GM04503 (cell line): ENCODE measurements around the gene PLAC1.
A peak's percentile ranks its signal among the peaks of the same experiment; 100 is the strongest.

Experiments
- DNase-seq: peaks from one replicate; pipeline ENCODE4 v3.0.0-alpha.2; 2012; ENCODE audit warnings: low read depth

PLAC1 gene

DNA sequence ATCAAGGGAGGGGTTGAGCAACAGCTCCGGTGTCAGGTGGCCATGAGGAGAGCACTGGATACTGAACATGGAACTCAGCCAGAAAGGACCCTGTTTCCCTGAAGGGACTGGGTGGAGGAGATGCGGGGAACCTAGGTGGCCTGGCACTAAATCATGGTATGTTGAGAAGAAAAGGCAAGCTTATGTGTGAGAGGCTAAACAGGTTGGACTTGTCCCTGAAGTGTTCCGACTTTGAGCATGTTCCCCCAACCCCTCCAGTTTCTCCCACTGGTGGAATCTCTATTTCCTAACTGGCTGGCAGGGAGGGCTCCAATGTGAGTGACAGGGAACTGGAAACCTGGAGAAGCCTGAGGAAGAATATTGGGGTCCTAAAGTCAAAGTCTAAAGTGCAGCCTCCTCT is 69.5 kb downstream of the PLAC1 start:
- no peak for DNase-seq

DNA sequence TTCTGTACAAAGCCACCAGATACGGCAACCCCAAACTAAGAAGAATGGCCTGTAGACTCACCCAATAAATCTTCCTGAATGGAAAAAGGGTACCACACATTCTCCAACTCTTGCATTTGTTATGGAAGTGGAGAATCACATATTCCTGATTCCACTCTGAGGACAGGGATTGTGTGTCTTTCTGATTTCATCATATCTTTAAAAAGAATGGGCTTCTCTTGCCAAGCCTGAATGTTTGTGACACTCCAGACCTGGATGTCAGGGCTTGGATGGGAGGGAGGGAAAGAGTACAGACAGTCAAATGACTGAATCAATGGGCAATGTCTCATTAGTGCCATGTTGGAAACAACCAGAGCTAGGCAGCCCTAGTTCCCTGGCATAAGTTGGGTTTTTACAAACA is 77.4 kb downstream of the PLAC1 start:
- DNase-seq: peak; percentile 50

DNA sequence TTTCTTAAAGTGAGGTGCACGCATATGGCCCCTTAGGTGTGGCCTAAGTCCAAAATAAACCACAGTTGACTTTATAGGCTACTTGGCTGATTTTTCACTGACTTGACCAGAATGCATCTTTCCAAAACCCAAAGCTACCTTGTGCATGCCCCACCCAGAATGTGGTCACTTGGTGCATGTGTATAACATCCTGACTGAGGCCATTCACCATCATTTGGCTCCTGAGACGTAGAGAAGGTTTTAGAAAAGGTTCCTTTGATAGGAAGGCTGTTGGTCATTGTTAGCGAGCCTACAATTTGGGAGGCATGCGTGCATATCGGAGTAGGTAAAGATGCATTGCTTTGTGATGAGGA is 84.6 kb downstream of the PLAC1 start:
- no peak for DNase-seq

DNA sequence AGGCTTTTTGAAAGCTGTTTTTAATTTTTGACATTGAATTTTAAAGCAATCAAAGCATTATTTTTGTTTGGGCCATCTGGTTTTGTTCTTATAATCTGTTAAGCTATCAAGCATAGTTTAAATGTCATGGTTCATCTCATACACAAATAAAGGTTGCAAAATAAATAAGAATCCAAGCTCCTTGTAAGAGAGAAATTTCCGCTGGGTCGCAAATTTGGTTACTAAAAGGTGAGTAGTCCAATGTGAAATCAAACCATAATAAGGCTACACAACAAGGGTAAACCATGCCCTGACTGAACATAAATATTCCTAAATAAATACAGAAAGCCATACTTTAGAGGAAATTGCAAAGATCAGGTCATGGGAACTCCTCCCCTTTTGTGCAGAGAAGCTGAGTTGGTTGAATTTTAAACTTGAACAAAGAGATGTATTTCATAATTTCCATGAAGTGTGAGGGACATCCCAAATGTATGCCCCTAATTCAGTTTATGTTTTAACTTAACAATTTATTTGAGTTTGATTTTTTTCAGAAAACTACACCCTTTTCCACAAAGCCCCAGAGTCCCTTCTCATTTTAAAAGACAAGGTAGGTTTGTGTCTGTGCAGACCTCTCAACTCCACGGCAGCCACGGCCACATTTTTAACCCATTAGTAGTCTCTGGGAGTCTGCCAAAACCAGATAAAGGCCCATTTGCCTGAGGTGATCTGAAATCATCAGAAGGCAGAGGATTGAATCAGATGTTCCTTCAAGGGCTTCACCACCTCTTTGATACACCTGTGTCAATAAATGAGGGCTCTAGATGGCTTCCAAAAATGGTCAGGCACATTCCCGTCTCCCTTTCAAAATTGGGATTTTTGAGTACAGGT is 85.2 kb downstream of the PLAC1 start:
- no peak for DNase-seq

DNA sequence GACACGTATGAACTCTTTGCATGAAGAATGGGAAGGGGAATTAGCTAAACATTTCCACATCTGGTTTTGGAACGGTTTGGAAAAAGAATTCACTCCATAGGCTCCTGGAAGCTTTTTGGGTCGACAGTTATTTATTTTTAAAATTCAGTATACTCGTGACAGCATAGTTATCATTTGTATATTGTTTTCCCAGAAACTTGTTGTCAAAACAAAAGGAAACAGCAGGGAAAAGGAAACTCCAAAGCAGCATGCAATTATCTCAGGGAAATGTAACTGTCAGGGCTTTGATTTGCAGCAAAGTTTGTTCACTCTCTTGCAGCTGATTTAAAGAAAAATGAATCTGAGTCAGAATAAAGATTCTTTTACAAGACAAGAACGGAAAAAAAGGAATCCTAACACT is 86.5 kb downstream of the PLAC1 start:
- no peak for DNase-seq

DNA sequence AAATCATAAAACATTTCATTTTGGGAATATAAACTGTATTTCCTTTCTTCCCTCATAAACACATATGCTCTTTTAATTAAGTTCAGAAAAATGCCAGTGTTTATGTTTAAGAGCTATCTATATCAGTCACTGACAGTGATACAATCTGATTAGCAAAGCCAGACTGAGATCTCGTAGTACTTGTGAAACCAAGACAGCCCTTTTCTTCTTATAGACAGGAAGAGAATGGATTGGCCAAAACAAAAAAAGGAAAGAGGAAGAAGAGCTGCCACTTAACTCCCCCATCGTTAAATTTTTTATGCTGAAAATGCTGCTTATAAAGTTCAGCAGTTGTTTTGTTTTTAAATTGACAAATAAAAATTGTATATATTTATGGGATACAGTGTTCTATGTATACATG is 87.4 kb downstream of the PLAC1 start:
- DNase-seq: no peak

DNA sequence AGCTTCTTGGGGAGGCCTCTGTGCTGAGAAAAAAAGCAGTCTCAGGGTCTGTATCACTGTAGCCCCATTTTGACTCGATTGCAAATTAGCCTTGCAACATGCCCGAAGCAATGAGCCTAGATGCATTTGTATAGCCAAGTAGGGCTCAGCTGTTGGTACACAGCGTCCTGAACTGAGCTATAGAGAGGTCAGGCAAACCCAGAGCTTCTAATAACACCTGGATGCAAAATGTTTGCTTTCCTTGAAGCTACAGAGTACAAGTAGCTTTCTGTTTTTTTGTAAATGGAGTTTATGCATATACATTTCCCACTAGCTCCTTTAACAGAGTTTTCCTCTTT is 87.8 kb downstream of the PLAC1 start:
- no peak for DNase-seq

DNA sequence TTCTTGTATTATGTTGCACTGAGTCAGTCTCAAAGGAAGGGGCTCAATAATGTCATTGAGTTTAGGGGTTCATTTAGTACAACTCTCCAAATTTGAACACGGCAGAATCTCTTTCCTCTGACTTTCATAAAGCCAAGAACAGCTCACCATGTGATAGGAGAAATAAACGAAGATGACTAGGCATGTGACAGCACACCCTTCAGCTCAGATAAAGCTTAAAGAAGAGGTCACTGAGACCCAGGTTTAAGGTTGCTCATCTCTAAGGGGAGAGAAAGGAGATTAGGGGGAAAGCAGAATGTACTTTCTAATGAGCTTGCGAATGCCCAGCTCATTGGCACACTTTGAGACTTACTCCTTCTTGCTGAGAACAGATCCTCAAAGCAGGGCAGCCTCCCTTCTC is 89.0 kb downstream of the PLAC1 start:
- DNase-seq: no peak

DNA sequence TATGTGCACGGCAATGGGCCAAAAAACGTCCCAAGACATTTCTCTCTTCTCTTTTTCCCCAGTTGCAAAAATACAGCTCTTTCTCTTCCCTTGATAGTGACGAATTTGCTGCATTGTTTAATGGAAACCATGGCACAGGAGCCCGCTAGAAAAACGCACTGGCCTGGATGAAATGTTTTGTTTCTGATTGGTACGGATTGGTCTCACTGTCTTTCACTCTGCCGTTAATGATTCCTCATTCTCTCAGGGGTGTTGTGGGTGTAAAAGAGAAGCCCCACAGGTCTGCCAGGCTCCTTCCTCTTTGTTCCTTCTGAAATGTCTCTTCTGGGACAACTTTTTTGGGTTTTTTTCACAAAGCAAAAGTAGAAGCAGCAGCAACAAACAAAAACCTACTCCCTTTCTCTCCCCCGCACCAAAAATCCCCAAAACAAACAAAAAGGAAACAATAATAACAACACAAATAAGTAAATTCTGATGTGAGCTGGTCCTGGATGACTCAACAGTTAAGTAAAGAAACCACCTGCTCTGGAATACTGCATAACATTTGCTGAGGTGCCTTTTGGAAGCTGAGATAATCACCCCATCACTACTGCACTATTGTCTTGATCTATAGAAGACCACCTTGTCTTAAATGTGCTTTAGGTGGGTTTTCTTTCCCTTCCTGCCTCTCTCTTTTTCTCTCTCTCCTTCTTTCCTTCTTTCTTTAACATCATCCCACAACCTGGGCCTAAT is 89.8 kb downstream of the PLAC1 start:
- no peak for DNase-seq

DNA sequence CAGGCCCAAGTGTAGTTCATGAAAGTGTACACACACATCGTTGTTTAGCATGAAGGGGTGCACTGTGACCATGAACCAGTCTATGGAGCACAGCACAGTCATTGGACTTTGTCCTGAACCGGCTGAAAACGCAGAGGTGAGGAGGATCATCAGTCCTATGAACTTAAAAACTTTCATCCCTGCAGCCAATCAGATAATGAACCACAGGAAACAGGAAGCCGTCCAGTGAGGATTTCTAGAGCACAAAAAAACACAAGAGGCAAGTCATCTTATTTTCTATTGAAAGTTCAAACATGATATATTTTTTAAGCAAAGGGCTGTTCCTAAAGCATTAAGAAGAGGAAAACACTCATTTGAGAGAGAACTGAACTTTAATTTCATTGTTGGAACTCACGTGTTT is 91.8 kb downstream of the PLAC1 start:
- DNase-seq: no peak

DNA sequence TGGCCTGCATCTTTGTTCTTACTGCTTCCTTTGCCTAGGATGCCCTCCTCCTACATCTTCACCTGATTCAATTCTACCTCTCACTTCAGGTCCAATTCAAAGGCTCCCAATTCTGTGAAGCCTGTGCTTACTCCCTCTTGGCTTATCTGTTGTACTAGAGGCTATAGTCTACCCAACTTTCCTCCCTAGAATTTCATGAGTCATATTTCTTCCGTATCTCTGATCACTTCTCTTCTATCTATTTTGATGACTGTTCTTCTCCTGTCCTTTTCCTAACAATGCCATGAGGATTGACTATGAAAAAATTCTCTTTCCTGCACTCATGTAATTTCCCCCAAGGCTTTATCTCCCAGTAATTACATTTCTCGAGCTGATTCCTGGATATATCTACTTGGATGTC is 96.3 kb downstream of the PLAC1 start:
- DNase-seq: no peak

DNA sequence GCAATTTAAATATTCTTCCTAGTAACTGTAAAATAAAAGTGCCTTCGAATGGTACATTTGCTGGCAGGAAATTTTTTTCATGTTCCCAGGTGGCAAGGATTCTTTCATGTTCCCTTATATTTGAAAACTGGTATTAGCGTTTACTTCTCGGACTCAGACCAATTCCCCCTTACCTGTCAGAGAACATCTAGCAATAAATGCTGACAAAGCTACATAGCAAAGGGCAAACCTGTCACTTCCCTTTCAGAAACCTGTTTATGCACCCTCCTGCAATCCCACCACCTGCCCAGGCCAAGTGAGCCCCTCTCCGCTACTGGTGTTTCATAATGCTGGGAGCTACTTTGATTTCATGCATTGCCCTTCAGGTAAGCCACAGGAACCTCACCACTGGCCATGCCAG is 100.1 kb downstream of the PLAC1 start:
- no peak for DNase-seq

DNA sequence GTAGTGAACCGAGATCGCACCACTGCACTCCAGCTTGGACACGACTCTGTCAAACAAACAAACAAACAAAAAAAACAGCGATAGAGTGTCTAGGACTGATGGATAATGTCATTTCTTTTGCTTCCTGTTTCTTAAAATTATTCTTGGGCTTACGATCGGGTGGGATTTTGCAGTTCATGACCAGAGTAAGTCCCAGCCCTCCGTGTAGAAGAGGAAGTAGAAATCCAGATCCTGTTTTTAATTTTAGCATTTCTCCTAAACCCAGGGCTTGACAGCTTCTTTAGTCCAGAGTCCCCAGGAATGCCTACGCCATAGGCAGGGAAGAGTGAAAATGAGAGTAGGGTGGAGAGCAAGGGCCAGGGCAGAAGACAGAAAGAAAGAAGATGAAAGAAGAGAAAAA is 104.0 kb downstream of the PLAC1 start:
- DNase-seq: no peak

DNA sequence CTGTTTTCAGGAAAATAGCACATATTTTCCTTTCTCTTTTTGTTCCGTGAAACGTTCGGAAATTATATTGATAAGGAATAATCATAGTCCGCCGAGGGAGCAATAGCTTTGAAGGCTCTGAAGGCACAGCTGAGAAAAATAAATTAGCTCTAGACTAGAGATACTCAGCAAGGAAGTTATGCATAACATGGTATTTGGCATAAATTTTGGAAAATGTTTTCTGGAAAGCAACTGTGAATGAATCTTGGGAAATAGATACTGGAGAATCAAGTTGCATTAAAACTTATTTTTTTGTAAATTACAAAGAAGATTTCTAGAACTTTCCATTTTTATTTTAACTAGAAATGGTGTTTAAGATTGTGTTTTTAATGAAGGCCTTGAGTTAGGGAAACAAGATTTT is 105.9 kb downstream of the PLAC1 start:
- DNase-seq: no peak

DNA sequence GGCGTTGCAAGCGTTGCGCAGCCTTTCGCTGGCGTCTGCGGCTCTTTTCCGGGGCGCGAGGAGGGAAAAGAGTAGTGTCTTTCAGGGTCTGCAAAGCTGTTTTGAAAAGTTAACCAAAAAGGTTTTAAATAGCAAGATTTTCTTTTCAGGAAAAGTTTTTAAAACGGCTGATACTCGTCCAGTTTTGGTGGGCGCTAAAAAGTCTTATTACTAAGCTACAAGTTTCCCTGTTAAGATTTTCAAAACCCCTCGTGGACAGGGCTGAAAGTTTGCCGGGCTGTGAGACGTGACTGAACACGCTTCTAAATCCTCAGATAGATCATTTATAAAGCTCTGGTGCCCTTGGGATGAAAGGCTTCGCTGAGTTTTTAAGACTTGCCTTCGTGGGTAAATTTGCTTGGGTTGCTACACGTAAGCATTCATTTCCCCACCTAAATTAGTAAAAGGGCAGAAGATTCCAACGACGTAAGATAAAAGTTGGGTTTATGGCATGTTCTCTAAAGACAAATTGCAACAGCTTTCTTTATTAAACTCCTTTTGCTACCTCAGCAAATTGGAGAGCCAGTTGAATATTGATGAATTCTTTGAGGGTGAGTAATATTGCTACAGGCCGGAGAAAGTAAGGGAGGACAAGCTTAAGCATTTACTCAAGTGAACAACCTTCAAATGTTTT is 106.8 kb downstream of the PLAC1 start:
- DNase-seq: no peak

DNA sequence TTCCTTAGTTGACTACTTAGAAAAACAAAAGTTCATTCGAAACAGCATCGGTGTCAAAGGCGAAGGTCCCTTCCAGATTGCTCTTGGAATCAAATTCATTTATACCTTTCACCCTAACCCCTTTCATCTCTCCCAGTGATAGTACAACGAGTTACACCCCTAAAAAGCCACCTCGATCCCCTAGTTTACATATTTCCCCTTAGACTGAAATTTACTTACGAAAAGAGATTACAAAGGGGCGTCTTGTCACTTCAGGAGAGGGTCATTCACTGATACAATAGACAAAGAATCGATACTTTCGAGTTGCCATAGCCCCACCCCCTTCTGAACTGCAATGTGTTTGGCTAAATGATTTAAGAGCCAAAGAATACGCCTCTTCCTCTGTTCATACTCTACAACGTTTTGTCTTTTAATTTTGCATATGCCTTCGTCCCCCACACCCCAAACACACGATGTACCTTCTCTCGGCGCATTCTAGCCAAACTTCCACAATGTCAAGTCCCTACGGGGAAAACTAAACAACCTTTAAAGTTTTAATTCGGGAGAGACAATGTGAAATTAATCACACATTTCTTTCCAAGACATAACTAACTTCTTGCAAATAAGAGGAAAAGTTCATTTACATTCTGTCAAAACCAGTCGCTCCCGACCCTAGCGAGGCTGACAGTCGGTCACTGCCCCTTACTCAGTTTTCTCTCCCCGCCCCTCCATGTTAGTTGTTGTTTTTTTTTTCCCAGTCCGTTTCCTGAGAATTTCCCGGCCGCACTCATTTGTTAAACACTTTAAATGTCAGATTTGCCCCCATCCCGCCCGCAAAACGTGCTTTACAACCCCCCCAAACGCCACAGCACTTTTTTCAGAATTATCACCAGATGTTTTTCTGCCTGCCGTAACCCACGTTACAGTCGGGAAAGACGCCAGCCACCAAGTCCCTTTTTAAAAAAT is 109.7 kb downstream of the PLAC1 start:
- no peak for DNase-seq

DNA sequence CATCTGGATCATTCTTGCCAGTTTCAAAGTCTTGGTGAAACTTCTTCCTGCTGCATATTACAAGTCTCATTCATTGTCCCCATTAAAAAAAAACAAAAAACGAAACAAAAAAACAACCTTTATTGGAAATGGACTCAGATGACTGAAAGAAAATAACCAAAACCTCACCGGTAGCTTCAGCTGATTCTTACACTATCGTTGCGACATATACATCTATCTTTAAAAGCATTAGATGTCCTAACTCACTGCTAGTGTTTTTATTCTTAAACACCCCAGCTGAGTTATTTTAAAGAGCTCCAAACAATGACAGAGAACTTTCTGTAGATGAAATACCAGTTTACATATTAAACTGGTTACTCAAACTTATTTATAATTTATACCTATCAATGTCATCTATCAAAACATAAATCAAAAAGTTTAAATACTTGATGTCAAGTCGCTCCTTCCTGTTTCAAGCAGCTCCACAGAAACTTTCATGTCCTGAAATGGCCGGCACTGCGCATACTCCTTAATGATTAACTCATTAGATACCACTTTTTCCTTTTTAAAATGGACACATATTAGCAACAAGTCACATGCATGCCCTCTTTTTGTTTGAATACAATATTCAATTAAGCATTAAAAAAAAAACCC is 111.1 kb downstream of the PLAC1 start:
- DNase-seq: no peak

DNA sequence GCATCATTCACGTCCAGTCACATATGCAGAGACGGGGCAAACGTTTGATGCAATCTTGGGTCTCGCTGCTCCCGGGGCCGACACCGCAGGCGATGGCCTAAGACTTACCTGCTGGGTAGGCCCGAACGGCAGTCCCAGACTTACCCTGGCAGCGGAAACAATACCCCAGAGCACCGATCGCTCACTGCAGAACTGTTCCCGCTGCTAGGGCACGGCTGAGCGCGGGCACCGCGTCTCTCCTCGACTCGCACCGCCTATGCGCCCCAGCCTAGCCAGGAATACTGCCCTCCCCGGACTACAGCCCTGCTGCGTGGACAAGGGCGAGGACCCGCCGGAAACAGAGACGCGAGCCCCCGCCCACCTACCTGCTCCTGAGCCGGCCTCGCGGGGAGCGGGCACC is 112.1 kb downstream of the PLAC1 start:
- no peak for DNase-seq

DNA sequence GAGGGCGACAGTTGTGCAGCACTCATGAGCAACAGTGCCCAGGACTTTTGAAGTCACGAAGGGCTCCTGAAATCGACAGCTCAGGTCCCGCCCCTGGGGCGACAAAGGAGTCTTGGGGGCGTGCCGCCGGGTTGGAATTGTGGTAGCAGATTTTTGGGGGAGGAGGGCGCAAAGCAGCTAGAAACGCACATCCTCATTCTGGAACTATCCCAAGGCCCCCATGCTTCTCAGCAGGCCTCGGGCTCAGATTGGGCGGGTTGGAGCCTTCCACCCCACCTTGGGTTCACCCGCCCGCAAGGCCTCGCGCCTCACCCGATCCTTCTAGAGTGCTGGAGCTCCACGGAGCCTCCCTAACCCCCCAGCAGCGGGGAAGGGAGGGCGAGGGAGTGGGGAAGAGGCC is 112.8 kb downstream of the PLAC1 start:
- no peak for DNase-seq

DNA sequence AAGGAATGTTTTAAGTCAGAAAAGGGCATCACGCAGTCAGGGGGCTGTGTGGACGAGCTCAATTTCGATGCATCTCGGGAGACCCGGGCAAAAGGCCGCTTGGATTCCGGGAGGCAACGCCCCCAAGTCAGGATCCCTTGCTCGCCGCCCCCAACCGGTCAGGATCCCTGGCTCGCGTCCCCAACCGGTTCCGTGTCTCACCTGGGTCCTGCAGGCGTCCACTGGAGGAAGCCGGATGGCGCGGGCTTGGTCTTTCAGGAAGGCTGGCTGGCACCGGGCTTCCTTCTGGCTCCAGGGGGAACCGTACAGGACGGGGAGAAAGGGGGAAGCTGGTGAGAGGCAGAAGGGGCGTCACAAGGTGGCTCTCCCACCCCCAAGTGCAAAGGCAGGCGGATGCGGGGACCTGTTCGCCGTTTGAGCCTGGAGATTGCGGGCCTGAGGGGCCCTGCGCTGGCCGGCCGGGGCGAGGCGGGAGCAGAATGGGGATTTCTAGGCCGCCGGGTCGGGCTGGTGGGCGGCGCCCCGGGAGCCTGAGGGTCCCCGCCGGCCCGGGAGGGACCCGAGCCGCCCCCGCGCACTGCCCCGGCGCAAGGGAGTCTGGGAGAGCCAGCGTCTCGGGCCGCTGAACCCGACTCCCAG is 113.6 kb downstream of the PLAC1 start:
- DNase-seq: no peak

DNA sequence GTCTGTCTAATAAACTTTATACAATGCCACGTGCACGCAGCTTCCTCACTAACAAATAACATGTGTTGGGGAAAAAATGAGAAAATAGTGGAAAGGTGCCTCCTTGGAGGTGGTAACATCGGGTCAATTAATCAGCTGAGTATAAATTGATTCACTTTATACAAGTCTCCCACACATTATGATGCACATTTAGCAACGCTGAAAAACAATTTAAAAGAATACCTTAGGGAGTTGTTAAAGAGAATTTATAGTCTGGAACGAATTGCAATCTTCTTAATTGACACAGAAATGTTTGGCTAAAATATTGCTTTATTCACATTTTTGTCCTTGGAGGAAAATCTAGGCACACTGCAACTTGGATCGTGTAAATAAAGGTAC is 114.1 kb downstream of the PLAC1 start:
- DNase-seq: no peak
